Measurements from ENCODE around the gene BCL2L13. TPM values are rescaled to one million over a fixed set of nuclear protein-coding genes. Genes with fewer than 3 reads are reported as not detected.

The BCL2L13 gene
- total RNA-seq, 2 donors from 2014 or later = 37.5 to 44.2 TPM

- Mint-ChIP-seq H3K9me3 (no peaks in the 10 kb centered on the region), H3K36me3 (ENCODE audit: low read depth) (peaks cover 25% of the 10 kb centered on the region), H3K4me1 (peaks cover 2% of the 10 kb centered on the region), H3K27ac (no peak overlapping the region), H3K27me3 (ENCODE audit: insufficient read depth) (no peaks in the 10 kb centered on the region), H3K4me3 (no peak overlapping the region)
- H3K27me3 ChIP-seq (ENCODE audit: control insufficient read depth, insufficient read depth, low read length, poor library complexity, severe bottlenecking) = no peaks in the 10 kb centered on the region
- H3K36me3 ChIP-seq (ENCODE audit: control insufficient read depth, insufficient read depth, low read length) = peaks cover 18% of the 10 kb centered on the region
- no peak overlapping the region for H3K27ac ChIP-seq (ENCODE audit: low read depth, low read length)
- no peaks in the 10 kb centered on the region for H3K4me1 ChIP-seq (ENCODE audit: control insufficient read depth, insufficient read depth, low read length)
- no peak overlapping the region for H3K4me3 ChIP-seq (ENCODE audit: low read length)
- WGBS, 2 experiments (ENCODE audit: insufficient coverage in 1 of 2, insufficient read length in 1 of 2) = 93% methylated on average over 2 of the region's 2 CpGs; no CpG with 5 or more reads in 1 of the 2 experiments
- no peaks in the 10 kb centered on the region for H3K9me3 ChIP-seq (ENCODE audit: control insufficient read depth, low read length)
- no peak for DNase-seq
- no peak overlapping the region for H3K9ac ChIP-seq (ENCODE audit: extremely low read depth, low read length, poor library complexity, severe bottlenecking)
- no peak for TF ChIP-seq CTCF (conservative IDR thresholded peaks at IDR 0.05)
These were observed 73.9 kb downstream of the BCL2L13 start for GRCh38 chr22:17712441-17712840.

- Mint-ChIP-seq H3K27me3 (ENCODE audit: insufficient read depth) (no peaks in the 10 kb centered on the region), H3K9me3 (no peaks in the 10 kb centered on the region), H3K4me3 (no peak overlapping the region), H3K27ac (no peak overlapping the region), H3K36me3 (ENCODE audit: low read depth) (peaks cover 17% of the 10 kb centered on the region), H3K4me1 (peaks cover 2% of the 10 kb centered on the region)
- no peak for DNase-seq
- H3K9ac ChIP-seq (ENCODE audit: extremely low read depth, low read length, poor library complexity, severe bottlenecking) = no peak overlapping the region
- no peak for TF ChIP-seq CTCF (conservative IDR thresholded peaks at IDR 0.05)
- H3K27me3 ChIP-seq (ENCODE audit: control insufficient read depth, insufficient read depth, low read length, poor library complexity, severe bottlenecking) = no peaks in the 10 kb centered on the region
- H3K36me3 ChIP-seq (ENCODE audit: control insufficient read depth, insufficient read depth, low read length) = peaks cover 10% of the 10 kb centered on the region
- H3K4me3 ChIP-seq (ENCODE audit: low read length) = no peak overlapping the region
- no peak overlapping the region for H3K27ac ChIP-seq (ENCODE audit: low read depth, low read length)
- H3K9me3 ChIP-seq (ENCODE audit: control insufficient read depth, low read length) = no peaks in the 10 kb centered on the region
- WGBS, 2 experiments (ENCODE audit: insufficient coverage in 1 of 2, insufficient read length in 1 of 2) = 93% methylated on average over 3 of the region's 3 CpGs; no CpG with 5 or more reads in 1 of the 2 experiments
- no peaks in the 10 kb centered on the region for H3K4me1 ChIP-seq (ENCODE audit: control insufficient read depth, insufficient read depth, low read length)
These were observed 78.0 kb downstream of the BCL2L13 start for GRCh38 chr22:17716529-17716928.

GRCh38 chr22:17717708-17718107 lies 79.2 kb downstream of the BCL2L13 start:
- H3K27me3 Mint-ChIP-seq (ENCODE audit: insufficient read depth) = no peaks in the 10 kb centered on the region
- H3K4me1 Mint-ChIP-seq = peaks cover 2% of the 10 kb centered on the region
- Histone ChIP-seq H3K4me1 (ENCODE audit: control insufficient read depth, insufficient read depth, low read length) (no peaks in the 10 kb centered on the region), H3K4me3 (ENCODE audit: low read length) (no peak overlapping the region), H3K9me3 (ENCODE audit: control insufficient read depth, low read length) (no peaks in the 10 kb centered on the region), H3K36me3 (ENCODE audit: control insufficient read depth, insufficient read depth, low read length) (peaks cover 4% of the 10 kb centered on the region), H3K27ac (ENCODE audit: low read depth, low read length) (no peak overlapping the region), H3K9ac (ENCODE audit: extremely low read depth, low read length, poor library complexity, severe bottlenecking) (no peak overlapping the region), H3K27me3 (ENCODE audit: control insufficient read depth, insufficient read depth, low read length, poor library complexity, severe bottlenecking) (no peaks in the 10 kb centered on the region)
- TF ChIP-seq CTCF (conservative IDR thresholded peaks at IDR 0.05) = no peak
- no peak overlapping the region for H3K4me3 Mint-ChIP-seq
- H3K9me3 Mint-ChIP-seq = no peaks in the 10 kb centered on the region
- H3K27ac Mint-ChIP-seq = peak overlapping the region; percentile 80
- 91 to 96% methylated on average over 4 of the region's 4 CpGs for WGBS, 2 experiments (ENCODE audit: insufficient coverage in 1 of 2, insufficient read length in 1 of 2)
- no peak for DNase-seq
- peaks cover 11% of the 10 kb centered on the region for H3K36me3 Mint-ChIP-seq (ENCODE audit: low read depth)

Measured in endodermal cell (in vitro differentiated cells).